MM.1S (cell line): ENCODE results near the gene BRI3.
A peak's percentile ranks its signal among the peaks of the same experiment; 100 is the strongest.

Source experiments
- DNase-seq: peaks from one replicate; pipeline ENCODE4 v3.0.0-alpha.2; 2015
- H2AFZ ChIP-seq: fragments of 300-600 bp; sonication (generic); 2 replicates; pipeline ENCODE4 v1.6.0; 2016; ENCODE audit warnings: antibody characterized with exemption, low read length
- H3F3A ChIP-seq: fragments of 300-600 bp; sonication (generic); 2 replicates; pipeline ENCODE4 v1.6.1; 2016; ENCODE audit warnings: mild to moderate bottlenecking, antibody characterized with exemption, low read length, moderate library complexity, mixed read lengths; ENCODE audit not compliant: insufficient read depth
- H3K27ac ChIP-seq: fragments of 300-600 bp; sonication (generic); 2 replicates; pipeline ENCODE4 v1.5.1; 2016; ENCODE audit warnings: mild to moderate bottlenecking, low read length
- H3K27me3 ChIP-seq: fragments of 300-600 bp; sonication (generic); replicated peaks from 2 replicates; pipeline ENCODE4 v1.6.0; 2016; ENCODE audit warnings: low read length; ENCODE audit not compliant: insufficient read depth
- H3K36me3 ChIP-seq: fragments of 300-600 bp; sonication (generic); replicated peaks from 2 replicates; pipeline ENCODE4 v1.6.1; 2016; ENCODE audit warnings: mild to moderate bottlenecking, low read length, mixed read lengths; ENCODE audit not compliant: insufficient read depth
- H3K4me1 ChIP-seq: fragments of 300-600 bp; sonication (generic); 2 replicates; pipeline ENCODE4 v1.6.1; 2016; ENCODE audit warnings: low read length, mixed read lengths
- H3K4me2 ChIP-seq: fragments of 300-600 bp; sonication (generic); 2 replicates; pipeline ENCODE4 v1.6.0; 2016; ENCODE audit warnings: low read depth, low read length
- H3K4me3 ChIP-seq: fragments of 300-600 bp; sonication (generic); 2 replicates; pipeline ENCODE4 v1.5.1; 2016; ENCODE audit warnings: low read length, mixed read lengths
- H3K79me2 ChIP-seq: fragments of 300-600 bp; sonication (generic); 2 replicates; pipeline ENCODE4 v1.6.1; 2016; ENCODE audit warnings: mixed run types, low read length, mixed read lengths
- H3K9ac ChIP-seq: fragments of 300-600 bp; sonication (generic); 2 replicates; pipeline ENCODE4 v1.6.1; 2016; ENCODE audit warnings: low read length, mixed read lengths
- H3K9me2 ChIP-seq: fragments of 300-600 bp; sonication (generic); replicated peaks from 2 replicates; pipeline ENCODE4 v1.6.1; 2016; ENCODE audit warnings: mild to moderate bottlenecking, low read length, mixed read lengths; ENCODE audit not compliant: insufficient read depth
- H3K9me3 ChIP-seq: fragments of 300-600 bp; sonication (generic); replicated peaks from 2 replicates; pipeline ENCODE4 v1.6.1; 2016; ENCODE audit warnings: mild to moderate bottlenecking, low read length, mixed read lengths; ENCODE audit not compliant: insufficient read depth
- H4K20me1 ChIP-seq: fragments of 300-600 bp; sonication (generic); 2 replicates; pipeline ENCODE4 v1.6.1; 2016; ENCODE audit warnings: mild to moderate bottlenecking, low read length, moderate library complexity, mixed read lengths; ENCODE audit not compliant: insufficient read depth
- CTCF ChIP-seq: fragments of 300-600 bp; sonication (generic); IDR thresholded peaks from 2 replicates; pipeline ENCODE4 v1.5.1; 2016; ENCODE audit warnings: antibody characterized with exemption, low read length, mixed read lengths
- EZH2 ChIP-seq: fragments of 300-600 bp; sonication (generic); optimal IDR thresholded peaks from 2 replicates; pipeline ENCODE3; 2017; ENCODE audit warnings: low read depth, mild to moderate bottlenecking, antibody characterized with exemption, low read length, mixed read lengths
- EZH2phosphoT487 ChIP-seq: fragments of 300-600 bp; sonication (generic); IDR thresholded peaks from 2 replicates; pipeline ENCODE4 v1.6.1; 2018; ENCODE audit warnings: antibody characterized with exemption, low read length

The BRI3 gene

GRCh38 chr7:98280296-98280695 is 1.2 kb upstream of the BRI3 start:
- H3K9ac ChIP-seq, result peak overlapping the region; percentile 64
- no peaks in the 10 kb centered on the region for H4K20me1 ChIP-seq
- DNase-seq, result no peak
- TF ChIP-seq EZH2, result no peak
- TF ChIP-seq EZH2phosphoT487, result no peak
- TF ChIP-seq CTCF, result no peak
- H3K27me3 ChIP-seq, result no peaks in the 10 kb centered on the region
- H3K4me1 ChIP-seq, result peaks cover 10% of the 10 kb centered on the region; the same call in 1 of the 2 replicates
- peak overlapping the region; percentile 90 for H2AFZ ChIP-seq
- peak overlapping the region; percentile 79 for H3K4me2 ChIP-seq
- H3K9me3 ChIP-seq, result no peaks in the 10 kb centered on the region
- peaks cover 9% of the 10 kb centered on the region for H3F3A ChIP-seq
- H3K27ac ChIP-seq, result peak overlapping the region; percentile 84
- H3K4me3 ChIP-seq, result peak overlapping the region; percentile 78
- no peaks in the 10 kb centered on the region for H3K9me2 ChIP-seq
- no peaks in the 10 kb centered on the region for H3K36me3 ChIP-seq
- peaks cover 36% of the 10 kb centered on the region for H3K79me2 ChIP-seq

GRCh38 chr7:98281757-98282606 is 496 bp downstream of the BRI3 start:
- no peaks in the 10 kb centered on the region for H3K36me3 ChIP-seq
- H3K9me2 ChIP-seq, result no peaks in the 10 kb centered on the region
- peaks cover 10% of the 10 kb centered on the region; the same call in 1 of the 2 replicates for H3K4me1 ChIP-seq
- H3K79me2 ChIP-seq, result peaks cover 53% of the 10 kb centered on the region
- H3F3A ChIP-seq, result peaks cover 9% of the 10 kb centered on the region
- H3K27me3 ChIP-seq, result no peaks in the 10 kb centered on the region
- H3K4me3 ChIP-seq, result peak overlapping the region; percentile 83
- H3K9ac ChIP-seq, result peak overlapping the region; percentile 90
- peak overlapping the region; percentile 98 for H3K4me2 ChIP-seq
- H3K27ac ChIP-seq, result no peak overlapping the region
- no peak for DNase-seq
- peak overlapping the region; percentile 72 for H2AFZ ChIP-seq
- H4K20me1 ChIP-seq, result no peaks in the 10 kb centered on the region
- H3K9me3 ChIP-seq, result no peaks in the 10 kb centered on the region
- no peak for TF ChIP-seq EZH2phosphoT487
- no peak for TF ChIP-seq CTCF
- no peak for TF ChIP-seq EZH2

GRCh38 chr7:98282703-98283102 is 1.2 kb downstream of the BRI3 start:
- H3K9me2 ChIP-seq, result no peaks in the 10 kb centered on the region
- H3K9ac ChIP-seq, result peak overlapping the region; percentile 90; the same call in 1 of the 2 replicates
- H3F3A ChIP-seq, result peaks cover 9% of the 10 kb centered on the region
- no peak for DNase-seq
- H3K27me3 ChIP-seq, result no peaks in the 10 kb centered on the region
- peaks cover 59% of the 10 kb centered on the region for H3K79me2 ChIP-seq
- H4K20me1 ChIP-seq, result no peaks in the 10 kb centered on the region
- peaks cover 10% of the 10 kb centered on the region; the same call in 1 of the 2 replicates for H3K4me1 ChIP-seq
- no peak overlapping the region for H3K27ac ChIP-seq
- H3K9me3 ChIP-seq, result no peaks in the 10 kb centered on the region
- H3K36me3 ChIP-seq, result no peaks in the 10 kb centered on the region
- TF ChIP-seq CTCF (no peak), EZH2phosphoT487 (no peak), EZH2 (no peak)
- H2AFZ ChIP-seq, result no peak overlapping the region
- peak overlapping the region; percentile 98 for H3K4me2 ChIP-seq
- H3K4me3 ChIP-seq, result peak overlapping the region; percentile 83
